ENCODE measurements around the gene SLCO4C1.

DNA sequence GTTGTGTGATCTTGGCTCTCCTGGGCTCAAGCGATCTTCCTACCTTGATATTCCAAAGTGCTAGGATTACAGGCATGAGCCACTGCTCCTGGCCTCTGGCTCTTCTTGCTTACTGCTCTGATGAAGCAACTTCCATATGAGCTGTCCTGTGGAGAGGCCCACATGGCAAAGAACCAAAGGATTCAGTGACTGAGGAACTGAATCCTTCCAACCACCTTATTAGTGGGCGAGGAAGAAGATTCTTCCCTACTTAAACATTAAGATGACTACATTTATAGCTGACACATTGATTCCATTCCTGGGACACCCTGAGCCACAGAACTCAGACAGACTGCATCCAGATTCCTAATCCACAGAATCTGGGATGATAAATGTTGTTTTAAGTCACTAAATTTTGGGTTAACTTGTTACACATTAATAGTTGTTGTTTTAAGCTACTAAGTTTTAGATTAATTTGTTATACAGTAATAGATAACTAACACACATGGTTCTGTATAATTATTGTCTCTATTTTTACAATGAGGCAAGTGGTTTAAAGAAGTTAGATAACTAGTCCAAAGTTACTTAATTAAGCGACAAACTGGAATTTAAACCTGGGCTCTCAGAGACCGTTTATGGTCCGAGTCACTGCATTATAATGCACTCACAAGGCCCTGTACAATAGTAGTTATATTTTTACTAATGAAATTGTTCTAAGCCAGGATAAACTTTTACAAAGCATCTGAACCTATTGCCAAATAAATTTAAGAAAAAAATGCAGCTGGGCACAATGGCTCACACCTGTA, 16.7 kb upstream of the SLCO4C1 start:
- TF ChIP-seq, protein P1, sequence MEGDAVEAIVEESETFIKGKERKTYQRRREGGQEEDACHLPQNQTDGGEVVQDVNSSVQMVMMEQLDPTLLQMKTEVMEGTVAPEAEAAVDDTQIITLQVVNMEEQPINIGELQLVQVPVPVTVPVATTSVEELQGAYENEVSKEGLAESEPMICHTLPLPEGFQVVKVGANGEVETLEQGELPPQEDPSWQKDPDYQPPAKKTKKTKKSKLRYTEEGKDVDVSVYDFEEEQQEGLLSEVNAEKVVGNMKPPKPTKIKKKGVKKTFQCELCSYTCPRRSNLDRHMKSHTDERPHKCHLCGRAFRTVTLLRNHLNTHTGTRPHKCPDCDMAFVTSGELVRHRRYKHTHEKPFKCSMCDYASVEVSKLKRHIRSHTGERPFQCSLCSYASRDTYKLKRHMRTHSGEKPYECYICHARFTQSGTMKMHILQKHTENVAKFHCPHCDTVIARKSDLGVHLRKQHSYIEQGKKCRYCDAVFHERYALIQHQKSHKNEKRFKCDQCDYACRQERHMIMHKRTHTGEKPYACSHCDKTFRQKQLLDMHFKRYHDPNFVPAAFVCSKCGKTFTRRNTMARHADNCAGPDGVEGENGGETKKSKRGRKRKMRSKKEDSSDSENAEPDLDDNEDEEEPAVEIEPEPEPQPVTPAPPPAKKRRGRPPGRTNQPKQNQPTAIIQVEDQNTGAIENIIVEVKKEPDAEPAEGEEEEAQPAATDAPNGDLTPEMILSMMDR (IDR thresholded peaks at IDR 0.05) = no peak
- no peak for TF ChIP-seq EZH2phosphoT487 (IDR thresholded peaks at IDR 0.05)
